ENCODE results near the gene SELENOF.

- TF ChIP-seq MAX (IDR thresholded peaks at IDR 0.05) = no peak
- TF ChIP-seq ZFX (IDR thresholded peaks at IDR 0.05) = no peak
- TF ChIP-seq SP1 (IDR thresholded peaks at IDR 0.05; ENCODE audit: low read depth) = no peak
- TF ChIP-seq, protein P1, sequence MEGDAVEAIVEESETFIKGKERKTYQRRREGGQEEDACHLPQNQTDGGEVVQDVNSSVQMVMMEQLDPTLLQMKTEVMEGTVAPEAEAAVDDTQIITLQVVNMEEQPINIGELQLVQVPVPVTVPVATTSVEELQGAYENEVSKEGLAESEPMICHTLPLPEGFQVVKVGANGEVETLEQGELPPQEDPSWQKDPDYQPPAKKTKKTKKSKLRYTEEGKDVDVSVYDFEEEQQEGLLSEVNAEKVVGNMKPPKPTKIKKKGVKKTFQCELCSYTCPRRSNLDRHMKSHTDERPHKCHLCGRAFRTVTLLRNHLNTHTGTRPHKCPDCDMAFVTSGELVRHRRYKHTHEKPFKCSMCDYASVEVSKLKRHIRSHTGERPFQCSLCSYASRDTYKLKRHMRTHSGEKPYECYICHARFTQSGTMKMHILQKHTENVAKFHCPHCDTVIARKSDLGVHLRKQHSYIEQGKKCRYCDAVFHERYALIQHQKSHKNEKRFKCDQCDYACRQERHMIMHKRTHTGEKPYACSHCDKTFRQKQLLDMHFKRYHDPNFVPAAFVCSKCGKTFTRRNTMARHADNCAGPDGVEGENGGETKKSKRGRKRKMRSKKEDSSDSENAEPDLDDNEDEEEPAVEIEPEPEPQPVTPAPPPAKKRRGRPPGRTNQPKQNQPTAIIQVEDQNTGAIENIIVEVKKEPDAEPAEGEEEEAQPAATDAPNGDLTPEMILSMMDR (IDR thresholded peaks at IDR 0.05 in 2 of 3, conservative IDR thresholded peaks at IDR 0.05 in 1 of 3; ENCODE audit: borderline replicate concordance in 1 of 3, insufficient read depth in 1 of 3, low read depth in 2 of 3, low read length in 2 of 3) = no peak
- TF ChIP-seq TCF7L2 (IDR thresholded peaks at IDR 0.05; ENCODE audit: borderline replicate concordance, extremely low read depth, insufficient read depth, insufficient read length) = no peak
- no peak for TF ChIP-seq JUND (IDR thresholded peaks at IDR 0.05)
- no peak for TF ChIP-seq POLR2A (IDR thresholded peaks at IDR 0.05; ENCODE audit: borderline replicate concordance, extremely low read depth, insufficient read depth, insufficient read length)
- TF ChIP-seq EZH2 (IDR thresholded peaks at IDR 0.05) = no peak
- no peak for TF ChIP-seq REST (IDR thresholded peaks at IDR 0.05; ENCODE audit: low read depth)
- no peak for TF ChIP-seq YY1 (IDR thresholded peaks at IDR 0.05; ENCODE audit: extremely low read depth, insufficient replicate concordance, low read depth, low read length)
- TF ChIP-seq, protein P2, sequence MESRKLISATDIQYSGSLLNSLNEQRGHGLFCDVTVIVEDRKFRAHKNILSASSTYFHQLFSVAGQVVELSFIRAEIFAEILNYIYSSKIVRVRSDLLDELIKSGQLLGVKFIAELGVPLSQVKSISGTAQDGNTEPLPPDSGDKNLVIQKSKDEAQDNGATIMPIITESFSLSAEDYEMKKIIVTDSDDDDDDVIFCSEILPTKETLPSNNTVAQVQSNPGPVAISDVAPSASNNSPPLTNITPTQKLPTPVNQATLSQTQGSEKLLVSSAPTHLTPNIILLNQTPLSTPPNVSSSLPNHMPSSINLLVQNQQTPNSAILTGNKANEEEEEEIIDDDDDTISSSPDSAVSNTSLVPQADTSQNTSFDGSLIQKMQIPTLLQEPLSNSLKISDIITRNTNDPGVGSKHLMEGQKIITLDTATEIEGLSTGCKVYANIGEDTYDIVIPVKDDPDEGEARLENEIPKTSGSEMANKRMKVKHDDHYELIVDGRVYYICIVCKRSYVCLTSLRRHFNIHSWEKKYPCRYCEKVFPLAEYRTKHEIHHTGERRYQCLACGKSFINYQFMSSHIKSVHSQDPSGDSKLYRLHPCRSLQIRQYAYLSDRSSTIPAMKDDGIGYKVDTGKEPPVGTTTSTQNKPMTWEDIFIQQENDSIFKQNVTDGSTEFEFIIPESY (IDR thresholded peaks at IDR 0.05; ENCODE audit: extremely low read depth, insufficient replicate concordance, low read length) = no peak
- TF ChIP-seq EZH2phosphoT487 (IDR thresholded peaks at IDR 0.05; ENCODE audit: borderline replicate concordance) = no peak
These were observed 1.9 kb upstream of the SELENOF start for GRCh38 chr1:86915737-86916235.
